CD4-positive, alpha-beta T cell (primary cell): ENCODE results near the gene GJA5. TPM values are rescaled to one million over a fixed set of nuclear protein-coding genes. Genes with fewer than 3 reads are reported as not detected.

Source experiments
- ATAC-seq: fragments of 200-7000 bp; cut with Tn5 transposase; one replicate; pipeline ENCODE4 v1.10.0; 2022; ENCODE audit warnings: mild to moderate bottlenecking; ENCODE audit not compliant: poor library complexity
- CTCF ChIA-PET: fragments of 350-600 bp; sonication (Branson Sonifier 250); formaldehyde crosslinking; loops from one replicate; lab custom pipeline; 2021; ENCODE audit warnings: antibody characterized with exemption, inconsistent platforms; lab: Charles Lee
- POLR2A ChIA-PET: fragments of 350-600 bp; sonication (Branson Sonifier 250); formaldehyde crosslinking; loops from one replicate; lab custom pipeline; 2021; ENCODE audit warnings: antibody characterized with exemption, inconsistent platforms; lab: Charles Lee
- DNase-seq, 14 experiments: peaks; one replicate each; pipeline ENCODE4 v3.0.0-alpha.2; 2013 to 2020; ENCODE audit warnings: mixed read lengths in 2 of 14
- H3K27ac ChIP-seq, 2 donors: one replicate each; pipeline versions ENCODE4 v1.5.1 to v1.7.0; 2013; ENCODE audit warnings: low read length in 2 of 2, low read depth in 1 of 2, mild to moderate bottlenecking in 1 of 2
- H3K27me3 ChIP-seq, 2 experiments: 1 replicate in 1 of 2; 2 replicates in 1 of 2; pipeline versions ENCODE4 v1.6.1 to v1.7.0; 2013; ENCODE audit warnings: low read length in 2 of 2, control low read depth in 1 of 2, mild to moderate bottlenecking in 1 of 2, moderate library complexity in 1 of 2; ENCODE audit not compliant: insufficient read depth in 2 of 2, control insufficient read depth in 1 of 2
- H3K36me3 ChIP-seq: one replicate; pipeline ENCODE4 v1.6.1; 2013; ENCODE audit warnings: low read length, control low read depth; ENCODE audit not compliant: insufficient read depth
- H3K4me1 ChIP-seq: one replicate; pipeline ENCODE4 v1.6.1; 2013; ENCODE audit warnings: low read length, control low read depth; ENCODE audit not compliant: insufficient read depth
- H3K4me3 ChIP-seq: one replicate; pipeline ENCODE4 v1.5.1; 2013; ENCODE audit warnings: mild to moderate bottlenecking, low read length, moderate library complexity
- H3K9me3 ChIP-seq, 2 experiments: 1 replicate in 1 of 2; 2 replicates in 1 of 2; pipeline versions ENCODE4 v1.6.1 to v1.7.0; 2013; ENCODE audit warnings: low read length in 2 of 2, mild to moderate bottlenecking in 2 of 2, control low read depth in 1 of 2, moderate library complexity in 1 of 2; ENCODE audit not compliant: control insufficient read depth in 1 of 2, insufficient read depth in 1 of 2
- H3K27ac Mint-ChIP-seq: one replicate; pipeline ENCODE4 v1.8.0; 2020; ENCODE audit warnings: mixed read lengths
- H3K27me3 Mint-ChIP-seq: one replicate; pipeline ENCODE4 v1.8.0; 2021; ENCODE audit warnings: mixed read lengths
- H3K36me3 Mint-ChIP-seq: one replicate; pipeline ENCODE4 v1.8.0; 2021; ENCODE audit warnings: low read depth, mixed read lengths
- H3K4me1 Mint-ChIP-seq: one replicate; pipeline ENCODE4 v1.8.0; 2021; ENCODE audit warnings: low read depth, mixed read lengths
- H3K4me3 Mint-ChIP-seq: one replicate; pipeline ENCODE4 v1.8.0; 2020; ENCODE audit warnings: mild to moderate bottlenecking, mixed read lengths
- H3K9me3 Mint-ChIP-seq: one replicate; pipeline ENCODE4 v1.8.0; 2020; ENCODE audit warnings: mixed read lengths
- intact Hi-C, 2 experiments: fragments of 100-400 bp; cut with DNase I in 1 of 2; cut with micrococcal nuclease in 1 of 2; formaldehyde crosslinking; loops; one replicate each; pipeline versions ENCODE4 v1.15.1 to v1.9.0; 2023 to 2025; cut with DNase I, micrococcal nuclease
- polyA plus RNA-seq, 2 donors: library from polyadenylated mRNA; unstranded; fragments of 120-200 nt; gene quantifications; one replicate each; pipeline ENCODE4 v1.2.1, GENCODE V29; 2013
- total RNA-seq, 174 experiments: library from RNA in 2 of 174; stranded (reverse) in 2 of 174; gene quantifications; one replicate each; pipeline ENCODE4 v1.2.3 and lab custom pipeline; 2021 to 2026
- TF ChIP-seq, protein P1 (sequence below): fragments of 200-600 bp; IDR thresholded peaks from one replicate; pipeline ENCODE4 v1.8.0; 2022; ENCODE audit warnings: antibody characterized with exemption, mild to moderate bottlenecking

GJA5 gene
- not detected for total RNA-seq
- polyA plus RNA-seq (2013, experiment 1 of 2) = not detected
- 0.39 TPM for polyA plus RNA-seq (2013, experiment 2 of 2)
- total RNA-seq (lab: John Stamatoyannopoulos, UW) = 0 to 0.09 (median 0) reads per million in 172 experiments

DNA sequence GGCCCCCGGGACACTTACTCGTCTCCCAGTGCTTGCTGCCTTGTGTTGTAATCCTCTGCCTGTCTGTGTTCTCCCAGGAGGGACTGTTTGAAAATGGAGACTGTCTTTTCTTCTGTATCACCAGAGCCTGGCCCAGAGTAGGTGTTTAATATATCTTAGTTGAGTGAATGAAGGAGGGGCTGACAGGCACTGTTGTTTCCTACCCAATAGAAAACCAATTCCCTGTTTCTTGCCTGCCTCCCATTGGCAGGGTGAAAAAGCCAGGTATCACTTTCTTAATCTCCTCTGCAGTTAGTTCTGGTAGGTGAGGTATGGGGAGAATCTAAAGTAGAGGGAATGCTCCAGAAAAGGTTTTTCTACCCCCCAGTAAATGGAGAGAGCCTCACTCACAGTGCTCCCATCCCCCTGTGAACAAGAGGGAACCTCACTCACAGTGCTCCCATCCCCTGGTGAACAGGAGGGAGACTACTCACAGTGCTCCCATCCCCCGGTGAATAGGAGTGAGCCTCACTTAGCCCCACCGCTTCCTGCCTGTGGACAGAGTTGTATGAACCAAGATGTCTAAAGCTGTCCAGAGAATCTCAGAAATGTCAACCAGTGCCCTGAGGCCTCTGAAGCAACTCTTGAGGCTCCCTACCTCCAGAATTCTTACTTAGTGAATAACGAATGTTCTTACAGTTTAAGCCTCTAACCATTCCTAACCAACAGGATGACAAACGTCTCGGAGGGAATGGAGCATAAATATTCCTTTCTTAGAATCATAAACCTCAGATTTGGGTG lies at the start of gene GJA5:
Gene GJA5 (minus strand): TSS at position 122 of the 780 bp plus-strand sequence. CDS start 1,364 bp downstream, outside the sequence.
- H3K27ac Mint-ChIP-seq = peak within 1 kb of the TSS; percentile 83
- POLR2A ChIA-PET = no interaction called here
- no peak within 1 kb of the TSS for H3K4me3 Mint-ChIP-seq

GRCh38 chr1:147809236-147809635 lies 48.8 kb upstream of the GJA5 start:
- no peak overlapping the region for H3K4me3 ChIP-seq
- no peaks in the 10 kb centered on the region for H3K4me1 Mint-ChIP-seq
- H3K27me3 Mint-ChIP-seq = no peaks in the 10 kb centered on the region
- no peak overlapping the region for H3K27ac Mint-ChIP-seq
- H3K4me3 Mint-ChIP-seq = no peak overlapping the region
- no peaks in the 10 kb centered on the region for H3K9me3 Mint-ChIP-seq
- TF ChIP-seq, protein P1, sequence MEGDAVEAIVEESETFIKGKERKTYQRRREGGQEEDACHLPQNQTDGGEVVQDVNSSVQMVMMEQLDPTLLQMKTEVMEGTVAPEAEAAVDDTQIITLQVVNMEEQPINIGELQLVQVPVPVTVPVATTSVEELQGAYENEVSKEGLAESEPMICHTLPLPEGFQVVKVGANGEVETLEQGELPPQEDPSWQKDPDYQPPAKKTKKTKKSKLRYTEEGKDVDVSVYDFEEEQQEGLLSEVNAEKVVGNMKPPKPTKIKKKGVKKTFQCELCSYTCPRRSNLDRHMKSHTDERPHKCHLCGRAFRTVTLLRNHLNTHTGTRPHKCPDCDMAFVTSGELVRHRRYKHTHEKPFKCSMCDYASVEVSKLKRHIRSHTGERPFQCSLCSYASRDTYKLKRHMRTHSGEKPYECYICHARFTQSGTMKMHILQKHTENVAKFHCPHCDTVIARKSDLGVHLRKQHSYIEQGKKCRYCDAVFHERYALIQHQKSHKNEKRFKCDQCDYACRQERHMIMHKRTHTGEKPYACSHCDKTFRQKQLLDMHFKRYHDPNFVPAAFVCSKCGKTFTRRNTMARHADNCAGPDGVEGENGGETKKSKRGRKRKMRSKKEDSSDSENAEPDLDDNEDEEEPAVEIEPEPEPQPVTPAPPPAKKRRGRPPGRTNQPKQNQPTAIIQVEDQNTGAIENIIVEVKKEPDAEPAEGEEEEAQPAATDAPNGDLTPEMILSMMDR = no peak
- intact Hi-C loops = no loop called here
- no peaks in the 10 kb centered on the region for H3K9me3 ChIP-seq
- DNase-seq (no peak), ATAC-seq (no peak)
- H3K36me3 ChIP-seq = no peaks in the 10 kb centered on the region
- no peaks in the 10 kb centered on the region for H3K36me3 Mint-ChIP-seq
- no peaks in the 10 kb centered on the region for H3K4me1 ChIP-seq
- POLR2A ChIA-PET = no interaction called here
- CTCF ChIA-PET = no interaction called here
- no peak overlapping the region for H3K27ac ChIP-seq
- no peaks in the 10 kb centered on the region for H3K27me3 ChIP-seq

More for the DNA sequence above, at the start of gene GJA5:
- DNase-seq = no peak
- Histone ChIP-seq H3K4me3 (no peak within 1 kb of the TSS), H3K9me3 (no peaks in the 10 kb centered on the region), H3K27ac (no peak within 1 kb of the TSS), H3K27me3 (no peaks in the 10 kb centered on the region), H3K4me1 (peaks cover 30% of the 10 kb centered on the region), H3K36me3 (no peaks in the 10 kb centered on the region)
- CTCF ChIA-PET = no interaction called here
- no peak for ATAC-seq
- no peaks in the 10 kb centered on the region for H3K36me3 Mint-ChIP-seq
- H3K9me3 Mint-ChIP-seq = no peaks in the 10 kb centered on the region
- H3K4me1 Mint-ChIP-seq = peaks cover 31% of the 10 kb centered on the region
- TF ChIP-seq, protein P1 = no peak
- intact Hi-C loops = no loop called here
- no peaks in the 10 kb centered on the region for H3K27me3 Mint-ChIP-seq

GRCh38 chr1:147808025-147808424 lies 47.6 kb upstream of the GJA5 start:
- Mint-ChIP-seq H3K4me1 (no peaks in the 10 kb centered on the region), H3K27me3 (no peaks in the 10 kb centered on the region), H3K27ac (no peak overlapping the region), H3K9me3 (no peaks in the 10 kb centered on the region), H3K4me3 (no peak overlapping the region), H3K36me3 (no peaks in the 10 kb centered on the region)
- no peak for ATAC-seq
- ChIA-PET CTCF (no interaction called here), POLR2A (no interaction called here)
- intact Hi-C loops = no loop called here
- no peaks in the 10 kb centered on the region for H3K27me3 ChIP-seq
- TF ChIP-seq, protein P1 = no peak
- no peak overlapping the region for H3K4me3 ChIP-seq
- H3K9me3 ChIP-seq = no peaks in the 10 kb centered on the region
- DNase-seq = no peak
- H3K27ac ChIP-seq = no peak overlapping the region
- no peaks in the 10 kb centered on the region for H3K36me3 ChIP-seq
- H3K4me1 ChIP-seq = no peaks in the 10 kb centered on the region
